KOPT-K1 (cell line): ENCODE results near the gene UGT1A10.

Experiments
- H3K27ac ChIP-seq: fragments of 200-600 bp; sonication (generic); 2 replicates; pipeline ENCODE4 v1.5.1; 2016; ENCODE audit warnings: antibody characterized with exemption, mild to moderate bottlenecking, low read depth, low read length; ENCODE audit not compliant: poor library complexity, severe bottlenecking
- H3K36me3 ChIP-seq: fragments of 200-600 bp; sonication (generic); 2 replicates; pipeline ENCODE4 v1.5.1; 2017; ENCODE audit warnings: antibody characterized with exemption, mild to moderate bottlenecking, low read length, moderate library complexity; ENCODE audit not compliant: insufficient read depth
- H3K9me3 ChIP-seq: fragments of 200-600 bp; sonication (generic); 2 replicates; pipeline ENCODE4 v1.5.1; 2017; ENCODE audit warnings: antibody characterized with exemption, low read length, mild to moderate bottlenecking; ENCODE audit not compliant: insufficient read depth, poor library complexity, severe bottlenecking

The UGT1A10 gene

GRCh38 chr2:233803292-233803911 is 167.2 kb downstream of the UGT1A10 start:
- H3K9me3 ChIP-seq, result peaks cover 2% of the 10 kb centered on the region
- no peaks in the 10 kb centered on the region for H3K36me3 ChIP-seq
- H3K27ac ChIP-seq, result no peak overlapping the region

- Histone ChIP-seq H3K27ac (no peak overlapping the region), H3K36me3 (no peaks in the 10 kb centered on the region)
These were observed 167.7 kb downstream of the UGT1A10 start for GRCh38 chr2:233803994-233804393.

GRCh38 chr2:233807215-233807865 is 171.1 kb downstream of the UGT1A10 start:
- no peaks in the 10 kb centered on the region for H3K36me3 ChIP-seq
- H3K27ac ChIP-seq, result no peak overlapping the region
- H3K9me3 ChIP-seq, result peaks cover 10% of the 10 kb centered on the region

More at GRCh38 chr2:233803994-233804393, 167.7 kb downstream of the UGT1A10 start:
- H3K9me3 ChIP-seq, result peaks cover 5% of the 10 kb centered on the region

GRCh38 chr2:233807966-233808935 is 172.0 kb downstream of the UGT1A10 start:
- Histone ChIP-seq H3K9me3 (peaks cover 10% of the 10 kb centered on the region), H3K27ac (no peak overlapping the region), H3K36me3 (no peaks in the 10 kb centered on the region)

- H3K27ac ChIP-seq, result no peak overlapping the region
- peaks cover 10% of the 10 kb centered on the region for H3K9me3 ChIP-seq
- no peaks in the 10 kb centered on the region for H3K36me3 ChIP-seq
These were observed 174.1 kb downstream of the UGT1A10 start for GRCh38 chr2:233810385-233810784.

- peaks cover 10% of the 10 kb centered on the region for H3K9me3 ChIP-seq
- no peak overlapping the region for H3K27ac ChIP-seq
- H3K36me3 ChIP-seq, result no peaks in the 10 kb centered on the region
These were observed 174.8 kb downstream of the UGT1A10 start for GRCh38 chr2:233811087-233811486.

- Histone ChIP-seq H3K27ac (no peak overlapping the region), H3K36me3 (no peaks in the 10 kb centered on the region), H3K9me3 (peaks cover 10% of the 10 kb centered on the region)
These were observed 175.5 kb downstream of the UGT1A10 start for GRCh38 chr2:233811732-233812131.

GRCh38 chr2:233813236-233814055 is 177.2 kb downstream of the UGT1A10 start:
- H3K27ac ChIP-seq, result no peak overlapping the region
- H3K9me3 ChIP-seq, result peaks cover 8% of the 10 kb centered on the region
- no peaks in the 10 kb centered on the region for H3K36me3 ChIP-seq

GRCh38 chr2:233814056-233814835 is 178.0 kb downstream of the UGT1A10 start:
- H3K9me3 ChIP-seq, result peaks cover 3% of the 10 kb centered on the region
- H3K36me3 ChIP-seq, result no peaks in the 10 kb centered on the region
- H3K27ac ChIP-seq, result no peak overlapping the region

GRCh38 chr2:233815861-233816260 is 179.6 kb downstream of the UGT1A10 start:
- Histone ChIP-seq H3K36me3 (no peaks in the 10 kb centered on the region), H3K9me3 (no peaks in the 10 kb centered on the region), H3K27ac (no peak overlapping the region)

- Histone ChIP-seq H3K9me3 (no peaks in the 10 kb centered on the region), H3K27ac (no peak overlapping the region), H3K36me3 (no peaks in the 10 kb centered on the region)
These were observed 180.1 kb downstream of the UGT1A10 start for GRCh38 chr2:233816334-233816733.

GRCh38 chr2:233816771-233817170 is 180.5 kb downstream of the UGT1A10 start:
- Histone ChIP-seq H3K36me3 (no peaks in the 10 kb centered on the region), H3K9me3 (no peaks in the 10 kb centered on the region), H3K27ac (no peak overlapping the region)

- Histone ChIP-seq H3K36me3 (no peaks in the 10 kb centered on the region), H3K9me3 (no peaks in the 10 kb centered on the region), H3K27ac (no peak overlapping the region)
These were observed 181.2 kb downstream of the UGT1A10 start for GRCh38 chr2:233817361-233817911.
